ENCODE data around the gene PKN1. TPM values are rescaled to one million over a fixed set of nuclear protein-coding genes. Genes with fewer than 3 reads are reported as not detected.

Gene PKN1
- total and polyA plus RNA-seq, 2 of the 13 experiments (the other 11 are each of a cell fraction or from before 2014, with no cell fraction given) = 45.7 to 54.5 TPM

GRCh38 chr19:14449321-14449720 is 16.2 kb downstream of the PKN1 start:
- no peak overlapping the region for H3K4me2 ChIP-seq (ENCODE audit: low read depth, low read length)
- DNase-seq (ENCODE audit: low spot score) (no peak), ATAC-seq (no peak), FAIRE-seq (no peak)
- H3K9me3 ChIP-seq (ENCODE audit: low read length) = no peaks in the 10 kb centered on the region
- H3K4me1 ChIP-seq (ENCODE audit: insufficient read depth, low read length) = no peaks in the 10 kb centered on the region
- H4K20me1 ChIP-seq (ENCODE audit: insufficient read depth, low read length) = no peaks in the 10 kb centered on the region
- in situ Hi-C loops (cut with HindIII; ENCODE audit: extremely low pct_ligation_motif_present, low pct_unique_long_range_greater_than_20kb) = no loop called here
- no peak overlapping the region for H3K27ac ChIP-seq (ENCODE audit: extremely low read length, insufficient read depth, low read length)
- intact Hi-C loops (cut with micrococcal nuclease; ENCODE audit: unreplicated experiment) = no loop called here
- no peak overlapping the region for H2AFZ ChIP-seq (ENCODE audit: low read length)
- H3K4me3 ChIP-seq (replicated peaks in 1 of 3; ENCODE audit: insufficient read depth in 1 of 3, low read depth in 2 of 3, low read length in 3 of 3) = no peak overlapping the region
- CTCF ChIA-PET (ENCODE audit: low intra/inter-chr PET ratio, low total read pairs) = no interaction called here
- H3K27me3 ChIP-seq (ENCODE audit: control insufficient read depth in 1 of 2, insufficient read depth in 2 of 2, low read length in 2 of 2) = no peaks in the 10 kb centered on the region
- BruUV-seq (replicated peaks) = no TSS peak
- H3K79me2 ChIP-seq (ENCODE audit: insufficient read depth, low read length) = no peaks in the 10 kb centered on the region
- H3K36me3 ChIP-seq (replicated peaks in 1 of 2; ENCODE audit: control insufficient read depth in 1 of 2, insufficient read depth in 2 of 2, low read length in 2 of 2) = peaks cover 11 to 50% of the 10 kb centered on the region in 2 experiments; a peak in 4 of 5 replicates
- POLR2A ChIA-PET = no interaction called here
- H3K9ac ChIP-seq (ENCODE audit: insufficient read depth, low read depth, low read length) = no peak overlapping the region
- 97% methylated on average over 6 of the region's 6 CpGs for WGBS (ENCODE audit: low lambda C conversion rate)
- TF ChIP-seq, protein P1, sequence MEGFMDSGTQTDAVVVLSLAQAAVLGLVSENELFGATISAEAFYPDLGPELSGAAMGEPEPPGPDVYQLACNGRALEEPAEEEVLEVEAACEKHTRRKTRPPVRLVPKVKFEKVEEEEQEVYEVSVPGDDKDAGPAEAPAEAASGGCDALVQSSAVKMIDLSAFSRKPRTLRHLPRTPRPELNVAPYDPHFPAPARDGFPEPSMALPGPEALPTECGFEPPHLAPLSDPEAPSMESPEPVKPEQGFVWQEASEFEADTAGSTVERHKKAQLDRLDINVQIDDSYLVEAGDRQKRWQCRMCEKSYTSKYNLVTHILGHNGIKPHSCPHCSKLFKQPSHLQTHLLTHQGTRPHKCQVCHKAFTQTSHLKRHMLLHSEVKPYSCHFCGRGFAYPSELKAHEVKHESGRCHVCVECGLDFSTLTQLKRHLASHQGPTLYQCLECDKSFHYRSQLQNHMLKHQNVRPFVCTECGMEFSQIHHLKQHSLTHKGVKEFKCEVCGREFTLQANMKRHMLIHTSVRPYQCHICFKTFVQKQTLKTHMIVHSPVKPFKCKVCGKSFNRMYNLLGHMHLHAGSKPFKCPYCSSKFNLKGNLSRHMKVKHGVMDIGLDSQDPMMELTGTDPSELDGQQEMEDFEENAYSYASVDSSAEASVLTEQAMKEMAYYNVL (CRISPR knock-in tag; IDR thresholded peaks at IDR 0.05; ENCODE audit: borderline replicate concordance) = no peak
- TF ChIP-seq MED13 (CRISPR knock-in tag; IDR thresholded peaks at IDR 0.05) (no peak), ZNF773 (CRISPR knock-in tag; IDR thresholded peaks at IDR 0.05; ENCODE audit: borderline replicate concordance) (no peak), ZEB1 (IDR thresholded peaks at IDR 0.05; ENCODE audit: insufficient replicate concordance, low read depth) (no peak), ZNF883 (CRISPR knock-in tag; IDR thresholded peaks at IDR 0.05; ENCODE audit: not compliant biosample characterization) (no peak), SALL2 (CRISPR knock-in tag; IDR thresholded peaks at IDR 0.05) (no peak), ZC3H4 (CRISPR knock-in tag; IDR thresholded peaks at IDR 0.05; ENCODE audit: borderline replicate concordance) (no peak), PHF21A (CRISPR knock-in tag; IDR thresholded peaks at IDR 0.05) (no peak), ZNF790 (CRISPR knock-in tag; IDR thresholded peaks at IDR 0.05; ENCODE audit: borderline replicate concordance) (no peak), KAT7 (CRISPR knock-in tag; IDR thresholded peaks at IDR 0.05; ENCODE audit: borderline replicate concordance) (no peak), MZF1 (CRISPR knock-in tag; IDR thresholded peaks at IDR 0.05; ENCODE audit: borderline replicate concordance) (no peak), NCOA5 (CRISPR knock-in tag; IDR thresholded peaks at IDR 0.05) (no peak), NFIB (CRISPR knock-in tag; IDR thresholded peaks at IDR 0.05; ENCODE audit: borderline replicate concordance) (no peak), ZNF136 (CRISPR knock-in tag; IDR thresholded peaks at IDR 0.05; ENCODE audit: low read depth) (no peak), GMEB1 (CRISPR knock-in tag; IDR thresholded peaks at IDR 0.05; ENCODE audit: borderline replicate concordance) (no peak), PRDM10 (CRISPR knock-in tag; IDR thresholded peaks at IDR 0.05; ENCODE audit: low read depth) (no peak)
- TF ChIP-seq, protein P2, sequence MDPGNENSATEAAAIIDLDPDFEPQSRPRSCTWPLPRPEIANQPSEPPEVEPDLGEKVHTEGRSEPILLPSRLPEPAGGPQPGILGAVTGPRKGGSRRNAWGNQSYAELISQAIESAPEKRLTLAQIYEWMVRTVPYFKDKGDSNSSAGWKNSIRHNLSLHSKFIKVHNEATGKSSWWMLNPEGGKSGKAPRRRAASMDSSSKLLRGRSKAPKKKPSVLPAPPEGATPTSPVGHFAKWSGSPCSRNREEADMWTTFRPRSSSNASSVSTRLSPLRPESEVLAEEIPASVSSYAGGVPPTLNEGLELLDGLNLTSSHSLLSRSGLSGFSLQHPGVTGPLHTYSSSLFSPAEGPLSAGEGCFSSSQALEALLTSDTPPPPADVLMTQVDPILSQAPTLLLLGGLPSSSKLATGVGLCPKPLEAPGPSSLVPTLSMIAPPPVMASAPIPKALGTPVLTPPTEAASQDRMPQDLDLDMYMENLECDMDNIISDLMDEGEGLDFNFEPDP (CRISPR knock-in tag; conservative IDR thresholded peaks at IDR 0.05) = no peak

All from HepG2 (cell line).